Loucy (cell line): ENCODE data around the gene F5.
A peak's percentile ranks its signal among the peaks of the same experiment; 100 is the strongest.

Experiments used
- H2AFZ ChIP-seq: fragments of 200-600 bp; sonication (generic); 2 replicates; pipeline ENCODE4 v1.6.0; 2016; ENCODE audit warnings: antibody characterized with exemption, mild to moderate bottlenecking, low read length, moderate library complexity
- H3F3A ChIP-seq: fragments of 200-600 bp; 2 replicates; pipeline ENCODE4 v1.6.0; 2016; ENCODE audit warnings: antibody characterized with exemption, low read depth, mild to moderate bottlenecking
- H3K27me3 ChIP-seq: fragments of 200-600 bp; sonication (generic); 2 replicates; pipeline ENCODE4 v1.6.1; 2014; ENCODE audit warnings: low read length, mild to moderate bottlenecking; ENCODE audit not compliant: insufficient read depth, poor library complexity, severe bottlenecking
- H3K36me3 ChIP-seq: fragments of 200-600 bp; sonication (generic); 2 replicates; pipeline ENCODE4 v1.6.1; 2016; ENCODE audit warnings: low read length; ENCODE audit not compliant: insufficient read depth
- H3K4me1 ChIP-seq: fragments of 200-600 bp; sonication (generic); 2 replicates; pipeline ENCODE4 v1.5.1; 2014; ENCODE audit warnings: low read length, mild to moderate bottlenecking; ENCODE audit not compliant: insufficient read depth, poor library complexity, severe bottlenecking
- H3K4me2 ChIP-seq: fragments of 200-600 bp; sonication (generic); 2 replicates; pipeline ENCODE4 v1.6.0; 2014; ENCODE audit warnings: antibody characterized with exemption, low read length, low read depth, mild to moderate bottlenecking; ENCODE audit not compliant: poor library complexity, severe bottlenecking
- H3K4me3 ChIP-seq: fragments of 200-600 bp; sonication (generic); 2 replicates; pipeline ENCODE4 v1.5.1; 2014; ENCODE audit warnings: low read length, mild to moderate bottlenecking, mixed read lengths; ENCODE audit not compliant: poor library complexity, severe bottlenecking
- H3K79me2 ChIP-seq: fragments of 200-600 bp; sonication (generic); 2 replicates; pipeline ENCODE4 v1.6.1; 2014; ENCODE audit warnings: low read length; ENCODE audit not compliant: insufficient read depth
- H3K9ac ChIP-seq: fragments of 200-600 bp; sonication (generic); 2 replicates; pipeline ENCODE4 v1.6.0; 2014; ENCODE audit warnings: mild to moderate bottlenecking, low read depth, low read length, moderate library complexity; ENCODE audit not compliant: poor library complexity, severe bottlenecking
- H3K9me2 ChIP-seq: fragments of 200-600 bp; sonication (generic); replicated peaks from 2 replicates; pipeline ENCODE4 v1.6.1; 2016; ENCODE audit warnings: low read depth, low read length, mixed read lengths
- H3K9me3 ChIP-seq: fragments of 200-600 bp; sonication (generic); 2 replicates; pipeline ENCODE4 v1.6.1; 2014; ENCODE audit warnings: mild to moderate bottlenecking, antibody characterized with exemption, low read length, low read depth; ENCODE audit not compliant: insufficient read depth
- H4K20me1 ChIP-seq: fragments of 200-600 bp; sonication (generic); 2 replicates; pipeline ENCODE4 v1.6.0; 2014; ENCODE audit warnings: antibody characterized with exemption, low read length, mild to moderate bottlenecking; ENCODE audit not compliant: insufficient read depth, poor library complexity, severe bottlenecking
- CTCF ChIP-seq: fragments of 200-600 bp; sonication (generic); conservative IDR thresholded peaks from 2 replicates; pipeline ENCODE4 v1.5.1; 2014; ENCODE audit warnings: mild to moderate bottlenecking, antibody characterized with exemption, low read length
- EZH2phosphoT487 ChIP-seq: fragments of 200-600 bp; IDR thresholded peaks from 2 replicates; pipeline ENCODE4 v1.6.1; 2018; ENCODE audit warnings: antibody characterized with exemption, mild to moderate bottlenecking, moderate library complexity, borderline replicate concordance

The F5 gene

DNA sequence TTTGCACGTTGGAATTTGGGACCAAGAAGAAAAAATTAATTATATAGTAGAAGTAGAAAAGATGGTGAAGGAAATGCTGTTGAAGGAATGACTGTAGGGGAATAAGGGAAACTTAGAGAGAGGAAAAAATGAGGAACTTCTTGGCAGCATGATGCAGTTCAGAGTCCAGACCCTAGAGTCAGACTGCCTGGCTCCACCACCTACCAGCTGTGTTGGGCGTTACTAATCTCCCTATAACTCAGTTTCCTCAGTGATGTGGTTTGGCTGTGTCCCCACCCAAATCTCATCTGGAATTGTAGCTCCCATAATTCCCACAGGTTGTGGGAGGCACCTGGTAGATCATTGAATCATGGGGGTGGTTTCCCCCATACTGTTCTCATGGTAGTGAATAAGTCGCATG lies 45.0 kb upstream of the F5 start:
- H3K27me3 ChIP-seq: no peaks in the 10 kb centered on the region
- peaks cover 28% of the 10 kb centered on the region for H3K9me3 ChIP-seq
- no peaks in the 10 kb centered on the region for H3K9me2 ChIP-seq
- peaks cover 39% of the 10 kb centered on the region for H3K4me1 ChIP-seq
- no peak overlapping the region for H2AFZ ChIP-seq
- H3K36me3 ChIP-seq: no peaks in the 10 kb centered on the region
- no peaks in the 10 kb centered on the region for H4K20me1 ChIP-seq
- TF ChIP-seq EZH2phosphoT487 (no peak), CTCF (no peak)
- H3K9ac ChIP-seq: no peak overlapping the region
- no peak overlapping the region for H3K4me3 ChIP-seq
- no peaks in the 10 kb centered on the region for H3K79me2 ChIP-seq
- peaks cover 7% of the 10 kb centered on the region; the same call in 1 of the 2 replicates for H3F3A ChIP-seq
- H3K4me2 ChIP-seq: no peak overlapping the region

GRCh38 chr1:169630006-169630405 lies 43.7 kb upstream of the F5 start, which contains the start of gene SELP:
Gene SELP (minus strand): TSS chr1:169630124. CDS start chr1:169630074, 50 bp downstream.
- H3K9me3 ChIP-seq: peaks cover 17% of the 10 kb centered on the region
- peaks cover 49% of the 10 kb centered on the region for H3K4me1 ChIP-seq
- H3K36me3 ChIP-seq: no peaks in the 10 kb centered on the region
- no peak within 1 kb of the TSS for H2AFZ ChIP-seq
- H3F3A ChIP-seq: peaks cover 7% of the 10 kb centered on the region; the same call in 1 of the 2 replicates
- no peak within 1 kb of the TSS for H3K4me3 ChIP-seq
- TF ChIP-seq CTCF: no peak
- no peak for TF ChIP-seq EZH2phosphoT487
- H3K9me2 ChIP-seq: no peaks in the 10 kb centered on the region
- peak within 1 kb of the TSS; percentile 46 for H3K4me2 ChIP-seq
- H3K79me2 ChIP-seq: no peaks in the 10 kb centered on the region
- no peaks in the 10 kb centered on the region for H4K20me1 ChIP-seq
- no peaks in the 10 kb centered on the region for H3K27me3 ChIP-seq
- peak within 1 kb of the TSS; percentile 54 for H3K9ac ChIP-seq

- Histone ChIP-seq H3K9ac (peak overlapping the region; percentile 22), H2AFZ (peak overlapping the region; percentile 54; the same call in 1 of the 2 replicates), H3K4me2 (peak overlapping the region; percentile 16), H3K4me1 (peaks cover 67% of the 10 kb centered on the region), H3K9me3 (no peaks in the 10 kb centered on the region), H3K9me2 (no peaks in the 10 kb centered on the region), H3K27me3 (no peaks in the 10 kb centered on the region), H3F3A (peaks cover 17% of the 10 kb centered on the region; the same call in 1 of the 2 replicates), H3K4me3 (no peak overlapping the region), H3K36me3 (no peaks in the 10 kb centered on the region), H3K79me2 (no peaks in the 10 kb centered on the region), H4K20me1 (no peaks in the 10 kb centered on the region)
- TF ChIP-seq EZH2phosphoT487: no peak
- TF ChIP-seq CTCF: no peak
Observed at GRCh38 chr1:169624912-169625311, 38.6 kb upstream of the F5 start.
